NCI-H128 (cell line): ENCODE measurements around the gene JMJD8.
A peak's percentile ranks its signal among the peaks of the same experiment; 100 is the strongest.
"Not testable (repeated sequence)": the region's sequence is repeated elsewhere in the genome, so short reads cannot be mapped to it uniquely, and the experiment has no call there.

Source experiments
- DNase-seq: peaks from one replicate; lab custom pipeline; 2025; ENCODE audit not compliant: unreplicated experiment; lab: John Stamatoyannopoulos, UW

The JMJD8 gene

GRCh38 chr16:722835-723633, 38.9 kb upstream of the JMJD8 start:
- DNase-seq: no peak

GRCh38 chr16:721765-722540, 37.8 kb upstream of the JMJD8 start:
- DNase-seq: no peak

- DNase-seq: peak; percentile 67
Measured at GRCh38 chr16:720990-721764, 37.0 kb upstream of the JMJD8 start, which contains the start of gene ANTKMT. Gene ANTKMT, plus strand, starts transcription at chr16:721146. Its CDS starts 129 bp downstream, at chr16:721275.

GRCh38 chr16:720447-720989, 36.4 kb upstream of the JMJD8 start:
- no peak for DNase-seq

GRCh38 chr16:719815-720446, 35.8 kb upstream of the JMJD8 start:
- DNase-seq: no peak

- DNase-seq: no peak
Measured at GRCh38 chr16:718922-719321, 34.8 kb upstream of the JMJD8 start.

GRCh38 chr16:718389-718788, 34.3 kb upstream of the JMJD8 start:
- DNase-seq: no peak

GRCh38 chr16:717450-718245, 33.5 kb upstream of the JMJD8 start:
- no peak for DNase-seq

GRCh38 chr16:716768-717325, 32.7 kb upstream of the JMJD8 start:
- DNase-seq: no peak

- no peak for DNase-seq
Measured at GRCh38 chr16:716200-716568, 32.0 kb upstream of the JMJD8 start.

- no peak for DNase-seq
Measured at GRCh38 chr16:715477-716199, 31.5 kb upstream of the JMJD8 start.

GRCh38 chr16:714558-715476, 30.7 kb upstream of the JMJD8 start, which contains the start of gene METRN:
Gene METRN, plus strand, starts transcription at chr16:715118. Its CDS starts 172 bp downstream, at chr16:715290.
- no peak for DNase-seq

- no peak for DNase-seq
Measured at GRCh38 chr16:714079-714478, 29.9 kb upstream of the JMJD8 start.

- DNase-seq: not testable (repeated sequence)
Measured at GRCh38 chr16:712740-713250, 28.7 kb upstream of the JMJD8 start.

GRCh38 chr16:711548-712320, 27.6 kb upstream of the JMJD8 start:
- no peak for DNase-seq

GRCh38 chr16:711084-711483, 26.9 kb upstream of the JMJD8 start:
- no peak for DNase-seq
